HG03196 (cell line): Measurements from ENCODE around the gene AGBL4.

Source experiments
- ATAC-seq: cut with Tn5 transposase; IDR thresholded peaks from one replicate; pipeline ENCODE4 v1.9.1; 2021; ENCODE audit not compliant: unreplicated experiment

AGBL4 gene

GRCh38 chr1:48619539-48619938 lies 1404.2 kb downstream of the AGBL4 start:
- no peak for ATAC-seq

DNA sequence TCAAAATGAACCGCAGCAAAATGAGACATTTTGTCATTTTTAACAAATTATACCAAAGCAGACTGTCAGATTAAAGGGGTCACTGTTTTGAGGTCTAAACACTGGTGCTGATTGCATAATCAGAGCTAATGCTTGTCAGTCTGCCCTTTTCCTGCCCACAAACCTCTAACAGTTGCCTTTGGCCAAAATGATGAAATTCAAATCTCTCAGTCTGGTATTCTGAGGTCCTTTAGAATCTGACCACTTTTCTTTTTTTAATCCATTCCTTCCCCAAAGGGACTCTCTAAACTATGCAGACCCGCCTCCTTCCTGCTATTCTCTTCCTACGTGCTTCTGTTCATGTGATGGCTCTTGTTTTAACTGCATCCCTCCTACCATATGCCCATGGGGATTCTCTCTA lies 1406.5 kb downstream of the AGBL4 start:
- ATAC-seq: no peak

DNA sequence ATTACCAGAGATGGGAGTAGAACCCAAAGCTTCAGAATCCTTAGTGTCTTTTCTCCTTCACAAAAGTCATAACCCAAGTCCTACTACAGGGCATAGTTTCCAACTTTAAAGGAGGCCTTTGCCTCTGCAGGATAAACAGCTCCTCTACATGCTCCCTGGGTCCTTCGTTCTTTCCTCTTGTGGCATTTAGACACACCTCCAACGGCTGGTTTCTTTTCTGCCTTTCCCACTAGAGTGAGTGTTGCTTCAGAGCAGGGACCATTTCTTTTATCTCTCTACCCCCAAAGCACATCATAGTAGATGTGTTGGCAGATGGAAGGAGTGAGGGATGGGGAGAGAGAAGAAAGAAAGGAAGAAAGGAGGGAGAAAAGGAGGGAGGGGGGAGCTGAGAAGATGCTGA lies 1407.0 kb downstream of the AGBL4 start:
- ATAC-seq: no peak

- ATAC-seq: no peak
These were observed 1411.9 kb downstream of the AGBL4 start for GRCh38 chr1:48611841-48612240.

GRCh38 chr1:48610628-48611542 lies 1412.9 kb downstream of the AGBL4 start:
- ATAC-seq: no peak

DNA sequence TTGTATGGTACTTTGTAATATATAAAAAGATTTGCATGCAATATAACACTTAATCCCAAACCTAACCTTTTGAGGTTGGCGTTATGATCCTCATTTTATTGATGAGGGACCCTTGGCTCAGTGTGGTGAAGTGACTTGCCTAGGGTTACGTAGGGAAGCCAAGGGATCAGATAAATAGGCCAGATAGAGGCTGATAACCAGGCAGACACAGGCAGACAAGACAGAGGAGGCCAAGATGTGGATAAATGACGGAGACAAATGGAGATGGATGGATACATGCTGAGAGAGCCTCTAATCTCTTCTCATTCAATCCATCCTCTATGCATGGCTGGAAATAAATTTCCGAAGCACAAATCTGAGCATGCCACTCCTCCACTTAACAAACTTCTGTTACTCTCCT lies 1414.9 kb downstream of the AGBL4 start:
- no peak for ATAC-seq

- no peak for ATAC-seq
These were observed 1420.5 kb downstream of the AGBL4 start for GRCh38 chr1:48603222-48603621.

GRCh38 chr1:48602349-48602748 lies 1421.4 kb downstream of the AGBL4 start:
- ATAC-seq: no peak

DNA sequence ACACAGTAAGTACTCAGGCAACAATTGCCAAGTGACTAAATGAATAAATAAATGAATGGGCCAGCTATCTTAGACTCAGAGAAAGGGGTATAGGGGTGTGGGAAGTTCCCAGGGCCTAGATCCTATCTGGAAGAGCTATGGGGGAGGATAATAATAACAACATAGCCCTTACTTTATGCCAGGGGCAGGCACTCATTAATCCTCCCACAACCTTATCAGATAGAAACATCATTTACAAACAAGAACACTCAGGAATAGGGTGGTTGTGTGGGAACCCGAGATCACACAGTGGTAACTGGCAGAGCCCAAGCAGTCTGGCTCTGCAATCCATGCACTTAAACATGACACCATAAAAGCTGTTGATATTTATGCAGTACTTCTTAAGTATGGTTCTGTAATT lies 1423.6 kb downstream of the AGBL4 start:
- no peak for ATAC-seq

GRCh38 chr1:48597663-48598062 lies 1426.1 kb downstream of the AGBL4 start:
- ATAC-seq: no peak

DNA sequence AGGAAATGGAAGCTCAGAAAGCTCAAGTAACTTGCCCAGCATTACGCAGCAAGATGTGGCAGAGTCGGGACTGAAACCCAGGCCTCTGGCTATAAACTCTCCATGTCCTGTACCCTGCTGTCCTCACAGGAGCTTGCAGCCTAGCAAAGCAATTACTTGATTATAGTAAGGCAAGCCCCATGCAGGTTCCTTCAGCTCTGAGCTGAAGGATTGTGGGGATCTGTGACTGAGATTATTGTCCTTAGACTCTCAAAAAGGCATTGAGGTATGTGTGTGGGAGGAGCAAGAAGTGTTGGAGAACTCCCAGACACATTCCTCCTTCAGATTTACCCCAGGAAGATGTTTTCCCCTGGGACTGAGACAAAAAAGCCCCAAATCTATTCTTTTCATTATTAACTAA lies 1427.7 kb downstream of the AGBL4 start:
- ATAC-seq: no peak

DNA sequence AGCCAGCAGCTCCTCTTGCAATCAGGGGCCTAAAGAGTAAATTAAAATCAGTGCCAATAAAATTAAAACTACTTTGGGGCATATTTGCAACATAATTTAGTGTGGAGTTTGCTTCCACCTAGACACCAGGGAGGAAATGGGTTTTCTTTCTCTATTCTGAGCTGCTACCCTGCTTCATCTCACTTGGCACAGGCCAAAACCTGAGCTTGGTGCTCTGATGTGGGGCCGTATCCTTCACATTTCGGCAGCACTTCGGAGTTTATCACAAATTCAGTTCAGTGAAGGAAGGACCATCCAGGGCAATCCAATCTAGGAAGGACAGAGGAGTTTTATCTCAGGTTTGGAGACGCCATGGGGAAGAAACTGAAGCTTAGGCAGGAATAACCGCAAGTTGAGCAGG lies 1428.1 kb downstream of the AGBL4 start:
- ATAC-seq: no peak

- no peak for ATAC-seq
These were observed 1431.4 kb downstream of the AGBL4 start for GRCh38 chr1:48592330-48592729.

- no peak for ATAC-seq
These were observed 1432.6 kb downstream of the AGBL4 start for GRCh38 chr1:48591181-48591580.

DNA sequence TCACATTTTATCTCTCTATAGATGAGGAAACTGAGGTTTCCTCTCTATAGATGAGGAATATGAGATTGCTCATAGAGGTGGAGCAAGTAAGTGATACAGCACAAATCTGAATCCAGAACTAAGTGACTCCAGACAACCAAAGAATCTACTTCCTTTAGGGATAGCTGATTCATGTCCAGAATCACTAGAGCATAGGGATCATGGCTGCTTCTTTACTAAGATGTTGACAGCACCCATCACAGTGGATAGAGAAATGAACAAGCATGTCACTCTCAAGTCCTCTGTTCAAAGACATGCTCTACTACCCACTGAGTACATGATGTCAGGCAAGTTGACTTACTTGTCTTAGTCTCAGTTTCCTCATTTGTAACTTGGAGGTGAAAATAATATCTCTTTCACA lies 1435.7 kb downstream of the AGBL4 start:
- ATAC-seq: no peak

DNA sequence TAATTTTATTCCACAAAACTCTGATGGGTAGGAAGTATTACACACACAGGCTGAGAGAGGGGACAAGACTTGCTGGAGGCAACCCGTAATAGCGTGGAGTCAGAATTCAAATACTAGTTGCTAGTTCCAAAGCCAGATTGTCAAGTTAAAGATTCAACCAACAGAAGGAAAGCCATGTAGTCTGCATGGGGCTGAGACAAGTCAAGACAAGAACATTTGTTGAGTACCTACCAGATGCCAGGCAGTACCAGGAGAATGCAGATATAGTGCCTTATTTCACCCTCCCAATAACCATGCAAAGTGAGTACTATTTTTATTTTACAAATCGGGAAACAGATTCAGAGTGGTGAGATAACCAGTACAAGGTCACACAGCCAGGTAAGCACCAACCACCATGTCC lies 1441.3 kb downstream of the AGBL4 start:
- no peak for ATAC-seq

DNA sequence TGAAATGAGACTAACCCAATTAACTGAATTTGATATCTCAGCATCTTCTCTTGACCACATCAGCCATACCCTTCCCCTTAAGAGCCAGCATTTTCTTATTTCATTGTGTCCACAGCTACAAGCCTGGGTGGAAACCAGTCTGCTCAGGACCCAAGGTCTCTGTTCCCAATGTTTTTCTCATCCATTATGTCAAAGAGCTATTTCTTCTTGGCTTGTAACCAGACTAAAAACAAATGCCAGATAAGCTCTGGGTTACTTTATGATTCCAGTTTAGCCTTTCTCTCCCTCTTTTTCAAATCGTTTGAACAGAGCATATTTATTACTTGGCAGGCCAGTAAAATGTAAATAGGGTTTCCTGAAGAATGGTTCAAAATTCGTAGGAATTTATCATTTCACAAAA lies 1442.5 kb downstream of the AGBL4 start:
- no peak for ATAC-seq

DNA sequence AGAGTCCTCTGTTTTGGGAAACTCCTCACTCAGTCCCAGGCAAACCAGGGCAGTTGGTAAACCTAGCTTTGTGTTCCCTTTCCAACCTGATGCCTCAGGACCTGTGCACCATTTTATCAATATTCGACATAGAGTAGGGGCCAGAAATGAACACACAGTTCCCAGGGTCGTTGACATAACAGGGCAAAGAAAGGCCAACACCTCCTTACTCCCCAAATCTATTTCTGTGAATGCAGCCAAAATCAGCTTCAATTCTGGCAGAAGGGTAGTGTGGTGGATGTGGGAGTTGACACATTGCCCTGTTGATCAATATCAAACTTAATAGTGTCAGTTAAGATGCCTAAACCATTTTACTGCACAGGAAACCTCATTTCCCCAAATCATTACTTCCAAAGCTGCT lies 1447.2 kb downstream of the AGBL4 start:
- ATAC-seq: no peak

DNA sequence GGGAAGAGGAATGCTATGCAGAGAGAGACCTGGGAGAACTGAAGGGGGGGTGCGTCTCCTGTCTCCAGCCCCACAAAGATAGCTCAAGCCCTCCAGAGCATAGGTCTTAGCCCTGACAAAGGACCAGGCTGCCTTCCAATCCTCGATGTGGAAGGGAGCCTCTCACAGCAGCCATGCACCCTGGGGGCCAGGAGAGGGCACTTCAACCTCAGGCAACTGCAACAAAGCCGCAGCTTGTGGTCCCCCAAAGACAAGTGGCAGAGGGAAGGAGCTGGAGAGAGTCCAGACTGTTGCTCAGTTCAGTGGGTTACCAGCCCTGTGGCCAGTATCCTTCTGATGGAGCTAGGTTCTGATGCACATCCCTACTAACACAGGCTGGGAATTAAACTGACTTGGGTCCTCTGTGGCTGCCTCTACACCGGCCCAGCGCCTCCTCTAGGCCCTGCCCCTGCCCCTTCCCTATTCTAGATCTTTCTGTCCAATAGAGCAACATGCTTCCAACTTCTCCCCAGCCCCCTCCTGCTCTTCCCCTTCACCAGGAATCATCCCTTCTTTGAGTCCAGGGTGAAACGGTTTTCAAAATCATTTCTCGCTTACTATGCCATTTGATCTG lies 1451.0 kb downstream of the AGBL4 start:
- ATAC-seq: peak; percentile 69

DNA sequence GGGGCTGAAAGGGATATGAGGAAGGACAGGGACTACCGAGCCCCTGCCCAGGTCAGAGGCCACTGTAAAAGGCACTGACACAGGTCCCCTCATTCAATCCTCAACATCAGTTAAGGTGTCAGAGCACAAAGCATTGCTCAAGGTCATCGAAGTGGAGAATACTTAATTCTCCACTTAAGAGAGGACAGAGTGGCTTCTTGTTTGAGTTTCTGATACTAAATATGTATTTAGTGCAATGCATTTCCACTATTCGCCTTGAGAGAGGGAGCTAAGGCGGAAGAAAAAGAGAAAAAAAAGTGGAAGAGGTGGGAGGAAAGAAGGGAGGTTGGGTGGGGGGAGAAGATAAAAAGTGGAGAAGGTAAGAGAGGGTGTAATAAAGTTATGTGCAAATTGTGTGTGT lies 1451.6 kb downstream of the AGBL4 start:
- no peak for ATAC-seq

GRCh38 chr1:48571303-48571987 lies 1452.3 kb downstream of the AGBL4 start:
- ATAC-seq: no peak

- ATAC-seq: no peak
These were observed 1453.2 kb downstream of the AGBL4 start for GRCh38 chr1:48570568-48570967.
